Measurements from ENCODE around the gene HIBCH. TPM values are rescaled to one million over a fixed set of nuclear protein-coding genes. Genes with fewer than 3 reads are reported as not detected.

Gene HIBCH
- total and polyA plus RNA-seq, 4 donors = 20.2 to 65.2 (median 32.8) TPM

- no peaks in the 10 kb centered on the region for H3K4me1 ChIP-seq (ENCODE audit: control insufficient read depth in 4 of 4, insufficient read depth in 4 of 4, low read length in 3 of 4)
- H3K9ac ChIP-seq (ENCODE audit: low read depth in 1 of 2, low read length in 2 of 2) = no peak overlapping the region
- no peaks in the 10 kb centered on the region for H3K27me3 ChIP-seq (ENCODE audit: control insufficient read depth in 4 of 4, insufficient read depth in 4 of 4, low read length in 3 of 4)
- no peak for DNase-seq (ENCODE audit: low spot score)
- no peak for TF ChIP-seq JUND (IDR thresholded peaks at IDR 0.05)
- TF ChIP-seq FOXA1 (IDR thresholded peaks at IDR 0.05) = no peak
- no peak for TF ChIP-seq NR2F2 (IDR thresholded peaks at IDR 0.05)
- TF ChIP-seq ATF3 (IDR thresholded peaks at IDR 0.05) = no peak
- TF ChIP-seq SP1 (IDR thresholded peaks at IDR 0.05) = no peak
- TF ChIP-seq REST (IDR thresholded peaks at IDR 0.05) = no peak
- TF ChIP-seq GABPA (IDR thresholded peaks at IDR 0.05 in 1 of 2, conservative IDR thresholded peaks at IDR 0.05 in 1 of 2) = no peak
- TF ChIP-seq FOXA2 (IDR thresholded peaks at IDR 0.05) = no peak
- no peak for TF ChIP-seq RAD21 (IDR thresholded peaks at IDR 0.05)
- no peak for TF ChIP-seq HNF4A (conservative IDR thresholded peaks at IDR 0.05)
- no peak for TF ChIP-seq MAX (IDR thresholded peaks at IDR 0.05)
- no peak for TF ChIP-seq RXRA (IDR thresholded peaks at IDR 0.05)
- no peak for TF ChIP-seq HNF4G (IDR thresholded peaks at IDR 0.05)
- no peak for TF ChIP-seq TAF1 (conservative IDR thresholded peaks at IDR 0.05)
- no peak for TF ChIP-seq CTCF (IDR thresholded peaks at IDR 0.05; ENCODE audit: low read depth, low read length, missing input control)
- no peak for TF ChIP-seq YY1 (IDR thresholded peaks at IDR 0.05)
- no peak for TF ChIP-seq ZBTB33 (IDR thresholded peaks at IDR 0.05)
- no peak overlapping the region for H3K27ac ChIP-seq (ENCODE audit: low read depth in 1 of 2, low read length in 2 of 2)
- no peak overlapping the region for H3K4me3 ChIP-seq (ENCODE audit: low read depth in 1 of 3, low read length in 3 of 3)
- WGBS = 85% methylated on average over 2 of the region's 2 CpGs
- H3K36me3 ChIP-seq (ENCODE audit: control insufficient read depth in 4 of 4, insufficient read depth in 3 of 4, low read depth in 1 of 4, low read length in 3 of 4) = peaks cover 5 to 23% (median 17%) of the 10 kb centered on the region in 4 donors
- no peaks in the 10 kb centered on the region for H3K9me3 ChIP-seq (ENCODE audit: control insufficient read depth in 4 of 4, low read length in 3 of 4)
Observed at GRCh38 chr2:190207930-190208329, 111.7 kb downstream of the HIBCH start.

- TF ChIP-seq HNF4G (IDR thresholded peaks at IDR 0.05) (no peak), FOXA2 (IDR thresholded peaks at IDR 0.05) (no peak), RXRA (IDR thresholded peaks at IDR 0.05) (no peak), CTCF (IDR thresholded peaks at IDR 0.05; ENCODE audit: low read depth, low read length, missing input control) (no peak), GABPA (IDR thresholded peaks at IDR 0.05 in 1 of 2, conservative IDR thresholded peaks at IDR 0.05 in 1 of 2) (no peak), SP1 (IDR thresholded peaks at IDR 0.05) (no peak), TAF1 (conservative IDR thresholded peaks at IDR 0.05) (no peak), EGR1 (IDR thresholded peaks at IDR 0.05; ENCODE audit: low read depth in 2 of 2) (no peak), MAX (IDR thresholded peaks at IDR 0.05) (no peak), RAD21 (IDR thresholded peaks at IDR 0.05) (no peak)
- 92% methylated on average over 4 of the region's 4 CpGs for WGBS
- no peak overlapping the region for H3K9ac ChIP-seq (ENCODE audit: low read depth in 1 of 2, low read length in 2 of 2)
- H3K9me3 ChIP-seq (ENCODE audit: control insufficient read depth in 4 of 4, low read length in 3 of 4) = no peaks in the 10 kb centered on the region
- no peaks in the 10 kb centered on the region for H3K4me1 ChIP-seq (ENCODE audit: control insufficient read depth in 4 of 4, insufficient read depth in 4 of 4, low read length in 3 of 4)
- H3K27me3 ChIP-seq (ENCODE audit: control insufficient read depth in 4 of 4, insufficient read depth in 4 of 4, low read length in 3 of 4) = no peaks in the 10 kb centered on the region
- no peak overlapping the region for H3K27ac ChIP-seq (ENCODE audit: low read depth in 1 of 2, low read length in 2 of 2)
- no peak overlapping the region for H3K4me3 ChIP-seq (ENCODE audit: low read depth in 1 of 3, low read length in 3 of 3)
- no peak for DNase-seq (ENCODE audit: low spot score)
- peaks cover 5 to 23% (median 15%) of the 10 kb centered on the region in 4 donors for H3K36me3 ChIP-seq (ENCODE audit: control insufficient read depth in 4 of 4, insufficient read depth in 3 of 4, low read depth in 1 of 4, low read length in 3 of 4)
Observed at GRCh38 chr2:190205657-190206056, 114.0 kb downstream of the HIBCH start.

Measured in liver (tissue), 9 donors.